Upper lobe of left lung (tissue), 4 donors: ENCODE results near the gene PIGN.

Experiments
- CTCF ChIP-seq, 6 experiments: fragments of 450-650 bp in 4 of 6; fragments of 200-600 bp in 2 of 6; sonication (generic) in 2 of 6; IDR thresholded peaks; one replicate each; pipeline ENCODE4 v1.5.1; 2016 to 2019; ENCODE audit warnings: antibody characterized with exemption in 6 of 6
- EP300 ChIP-seq, 4 donors: sonication (generic); formaldehyde crosslinking; IDR thresholded peaks; one replicate each; pipeline ENCODE4 v1.5.1; 2017; ENCODE audit warnings: antibody characterized with exemption in 4 of 4, control low read depth in 2 of 4
- POLR2AphosphoS5 ChIP-seq, 2 donors: sonication (generic); formaldehyde crosslinking; IDR thresholded peaks; one replicate each; pipeline ENCODE4 v1.5.1; 2017; ENCODE audit warnings: antibody characterized with exemption in 2 of 2

DNA sequence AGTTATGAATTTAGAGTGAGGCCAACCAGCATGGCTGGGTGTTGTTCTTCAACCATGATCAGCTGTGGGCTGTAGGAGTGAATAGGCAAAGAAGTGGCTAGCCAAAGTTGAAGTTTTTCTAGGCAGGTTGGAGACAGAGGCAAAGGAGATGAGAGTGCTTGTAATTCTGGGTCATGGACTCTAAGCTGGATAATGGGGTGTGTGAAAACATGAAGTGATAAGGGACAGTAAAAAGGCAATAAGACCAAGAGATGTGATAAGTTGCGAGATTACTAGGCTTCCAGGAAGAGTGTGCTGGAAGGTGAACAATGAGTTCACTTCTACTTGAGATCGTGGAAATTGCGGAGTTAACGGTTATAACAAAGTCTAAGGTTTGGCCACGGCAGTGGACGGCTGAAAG is 175.4 kb downstream of the PIGN start:
- TF ChIP-seq CTCF (IDR thresholded peaks at IDR 0.05) (no peak), EP300 (IDR thresholded peaks at IDR 0.05) (no peak), POLR2AphosphoS5 (IDR thresholded peaks at IDR 0.05) (no peak)
